GM19468 (cell line): ENCODE results near the gene RAB10.
"Not testable (repeated sequence)": the region's sequence is repeated elsewhere in the genome, so short reads cannot be mapped to it uniquely, and the experiment has no call there.

Experiments
- ATAC-seq: cut with Tn5 transposase; IDR thresholded peaks from one replicate; pipeline ENCODE4 v1.9.1; 2021; ENCODE audit warnings: mild to moderate bottlenecking, moderate library complexity, moderate number of reproducible peaks; ENCODE audit not compliant: unreplicated experiment; ENCODE audit errors: extremely low read depth

Gene RAB10

DNA sequence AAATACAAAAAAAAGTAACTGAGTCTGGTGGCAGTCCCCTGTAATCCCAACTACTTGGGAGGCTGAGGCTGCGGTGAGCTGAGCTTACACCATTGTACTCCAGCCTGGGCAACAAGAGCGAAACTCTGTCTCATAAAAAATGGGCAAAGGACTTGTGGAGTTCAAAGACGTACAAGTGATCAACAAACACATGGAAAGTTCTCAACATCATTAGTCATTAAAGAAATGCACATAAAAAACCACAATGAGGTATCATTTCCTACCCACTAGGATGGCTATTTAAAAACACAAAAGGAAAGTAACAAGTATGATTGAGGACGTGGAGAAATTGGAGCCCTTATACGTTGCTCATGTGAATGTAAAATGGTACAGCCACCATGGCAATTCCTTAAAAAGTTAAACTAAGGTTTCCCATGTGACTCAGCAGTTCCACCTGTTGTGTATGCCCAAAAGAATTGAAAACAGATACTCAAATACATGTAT lies 52.3 kb downstream of the RAB10 start:
- no peak for ATAC-seq

GRCh38 chr2:26086779-26087178 lies 52.9 kb downstream of the RAB10 start:
- ATAC-seq: no peak

- ATAC-seq: no peak
These were observed 54.3 kb downstream of the RAB10 start for GRCh38 chr2:26088038-26088643.

DNA sequence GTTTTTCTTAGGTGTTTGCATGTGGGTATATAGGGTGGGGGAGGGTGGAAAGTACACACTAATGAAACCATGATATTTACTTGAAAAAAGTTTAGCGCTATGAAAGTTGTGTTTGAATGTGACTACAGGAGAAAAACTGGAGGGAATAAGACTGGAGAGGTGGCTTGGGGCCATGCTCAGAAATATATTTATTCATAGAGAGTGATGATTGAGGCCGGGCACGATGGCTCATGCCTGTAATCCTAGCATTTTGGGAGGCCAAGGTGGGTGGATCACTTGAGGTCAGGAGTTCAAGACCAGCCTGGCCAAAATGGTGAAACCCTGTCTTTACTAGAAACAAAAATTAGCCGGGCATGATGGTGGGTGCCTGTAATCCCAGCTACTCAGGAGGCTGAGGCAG lies 55.0 kb downstream of the RAB10 start:
- ATAC-seq: not testable (repeated sequence)

GRCh38 chr2:26089337-26089736 lies 55.5 kb downstream of the RAB10 start:
- no peak for ATAC-seq

DNA sequence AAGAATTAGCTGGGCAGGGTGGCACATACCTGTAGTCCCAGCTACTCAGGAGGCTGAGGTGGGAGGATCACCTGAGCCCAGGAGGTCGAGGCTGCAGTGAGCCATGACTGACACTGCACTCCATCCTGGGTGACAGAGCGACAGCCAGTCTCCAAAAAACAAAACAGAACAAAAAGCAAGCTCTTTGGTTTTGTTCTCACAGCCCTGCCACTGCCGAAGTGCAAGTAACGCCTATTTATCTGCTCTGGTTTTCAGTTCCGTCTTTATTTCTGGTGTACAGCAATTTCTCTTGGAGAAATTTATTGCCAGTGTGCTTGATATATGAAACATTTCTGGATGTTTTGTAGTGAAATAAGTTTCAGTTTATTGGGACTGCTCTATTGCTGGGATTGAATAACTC lies 61.9 kb downstream of the RAB10 start:
- ATAC-seq: no peak

DNA sequence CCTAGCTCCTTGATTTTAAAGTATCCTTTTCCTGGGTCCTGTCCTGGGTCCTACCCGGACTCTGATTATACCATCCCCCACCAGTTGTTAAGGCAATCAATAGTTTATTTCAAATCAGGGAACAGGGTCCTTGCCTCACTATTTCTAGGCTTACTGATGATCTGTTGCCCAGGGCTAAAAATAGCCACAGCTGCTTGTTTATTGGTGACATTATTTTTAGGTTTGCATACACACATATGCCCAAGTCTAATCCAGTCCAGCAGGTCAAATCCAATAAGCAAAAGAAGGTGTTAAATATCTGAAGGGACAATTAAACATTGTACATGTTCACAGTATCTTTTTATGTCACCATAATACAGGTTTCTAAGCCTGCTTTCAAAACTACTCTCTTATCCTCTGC lies 66.0 kb downstream of the RAB10 start:
- ATAC-seq: no peak

DNA sequence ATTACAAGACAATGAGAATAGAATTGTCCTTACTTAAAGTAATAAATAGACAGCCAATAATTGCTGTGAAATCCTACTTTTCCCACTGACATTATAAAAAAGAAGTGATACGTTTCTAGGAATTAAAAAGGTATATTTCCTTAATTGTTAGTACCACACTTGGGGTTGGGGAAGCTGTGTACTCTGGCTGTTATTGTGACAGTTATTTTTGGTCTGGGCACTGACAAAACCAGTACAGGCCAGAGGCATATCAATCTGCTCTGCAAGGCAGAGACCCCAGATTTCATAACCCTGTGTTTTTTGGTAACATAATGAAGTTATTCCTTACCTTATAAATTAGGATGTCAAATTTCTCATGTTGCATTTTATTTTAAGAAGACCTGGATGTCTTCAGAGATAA lies 66.5 kb downstream of the RAB10 start:
- ATAC-seq: no peak

DNA sequence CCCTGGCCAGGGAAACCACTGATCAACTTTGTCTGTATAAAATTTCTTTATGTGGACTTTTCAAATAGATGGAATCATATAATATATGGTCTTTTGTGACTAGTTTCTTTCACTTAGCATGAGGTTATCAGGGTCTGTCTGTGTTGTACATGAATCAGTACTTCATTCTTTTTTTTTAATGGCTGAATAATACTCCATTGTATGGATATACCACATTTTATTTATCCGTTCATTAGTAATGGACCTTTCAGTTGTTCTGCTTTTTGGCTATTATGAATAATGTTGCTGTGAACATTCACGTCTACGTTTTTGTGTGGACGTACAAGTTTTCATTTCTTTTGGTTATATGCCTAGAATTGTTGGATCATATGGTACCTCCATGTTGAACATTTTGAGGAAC lies 69.9 kb downstream of the RAB10 start:
- no peak for ATAC-seq

DNA sequence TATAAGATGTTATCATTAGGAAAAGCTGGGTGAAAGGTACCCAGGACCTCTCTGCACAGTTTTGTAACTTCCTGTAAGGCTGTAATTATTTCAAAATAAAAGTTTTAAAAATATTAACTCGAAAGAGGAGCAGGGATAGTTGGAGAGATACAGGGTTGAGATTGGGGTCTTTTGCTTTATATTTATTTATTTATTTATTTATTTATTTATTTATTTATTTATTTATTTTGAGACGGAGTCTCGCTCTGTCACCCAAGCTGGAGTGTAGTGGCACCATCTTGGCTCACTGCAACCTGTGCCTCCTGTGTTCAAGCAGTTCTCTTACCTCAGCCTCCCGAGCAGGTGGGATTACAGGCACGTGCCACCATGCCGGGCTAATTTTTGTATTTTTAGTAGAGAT lies 74.8 kb downstream of the RAB10 start:
- not testable (repeated sequence) for ATAC-seq

DNA sequence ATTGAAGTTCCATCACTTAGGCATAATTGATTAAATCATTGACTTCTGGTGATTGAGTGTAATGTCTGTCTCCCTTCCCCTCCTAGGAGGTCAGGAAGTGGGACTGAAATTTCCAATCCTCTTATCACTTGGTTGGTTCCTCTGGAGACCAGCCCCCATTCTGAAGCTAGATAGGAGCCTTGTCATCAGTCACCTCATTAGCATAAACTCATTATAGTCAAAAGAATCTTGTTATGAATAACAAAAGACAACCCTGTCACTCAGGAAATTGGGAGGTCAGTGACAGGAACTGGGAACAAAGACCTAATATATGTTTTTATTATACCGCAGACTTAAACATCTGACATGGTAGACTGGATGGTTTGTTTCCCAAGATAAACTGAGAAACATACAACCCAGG lies 78.3 kb downstream of the RAB10 start:
- no peak for ATAC-seq

DNA sequence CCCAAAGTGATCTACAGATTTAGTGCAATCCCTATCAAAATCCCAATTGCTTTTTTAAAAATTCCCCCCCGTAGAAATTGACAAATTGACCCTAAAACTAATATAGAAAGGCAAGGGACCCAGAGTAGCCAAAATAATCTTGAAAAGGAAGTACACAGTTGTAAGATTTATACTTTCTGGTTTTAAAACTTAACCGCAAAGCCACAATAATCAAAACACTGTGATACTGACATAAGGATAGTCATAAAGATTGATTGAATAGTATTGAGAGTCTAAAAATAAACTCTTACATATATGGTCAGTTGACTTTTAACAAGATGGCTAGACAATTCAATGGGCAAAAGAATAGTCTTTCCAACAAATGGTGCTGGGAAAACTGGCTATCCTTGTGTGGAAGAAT lies 80.3 kb downstream of the RAB10 start:
- ATAC-seq: no peak

DNA sequence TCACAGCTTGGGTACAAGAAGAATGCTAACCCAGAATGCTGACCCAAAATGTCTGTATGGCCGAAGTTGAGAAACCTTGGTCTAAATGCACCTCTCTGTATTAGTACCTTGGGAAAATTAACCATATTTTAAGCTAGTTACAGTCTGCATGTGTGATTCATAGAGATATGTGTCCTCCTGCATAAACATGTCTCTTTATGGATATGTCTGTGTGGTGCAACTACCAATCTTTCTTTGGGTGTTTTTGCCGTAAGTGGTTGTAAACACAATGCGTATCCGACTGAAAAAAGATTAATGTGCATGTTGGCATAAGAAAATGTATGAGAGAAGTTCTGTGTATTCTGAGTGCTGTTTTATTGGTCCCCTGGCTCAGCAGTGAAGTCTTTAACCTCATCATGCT lies 84.8 kb downstream of the RAB10 start:
- ATAC-seq: no peak

DNA sequence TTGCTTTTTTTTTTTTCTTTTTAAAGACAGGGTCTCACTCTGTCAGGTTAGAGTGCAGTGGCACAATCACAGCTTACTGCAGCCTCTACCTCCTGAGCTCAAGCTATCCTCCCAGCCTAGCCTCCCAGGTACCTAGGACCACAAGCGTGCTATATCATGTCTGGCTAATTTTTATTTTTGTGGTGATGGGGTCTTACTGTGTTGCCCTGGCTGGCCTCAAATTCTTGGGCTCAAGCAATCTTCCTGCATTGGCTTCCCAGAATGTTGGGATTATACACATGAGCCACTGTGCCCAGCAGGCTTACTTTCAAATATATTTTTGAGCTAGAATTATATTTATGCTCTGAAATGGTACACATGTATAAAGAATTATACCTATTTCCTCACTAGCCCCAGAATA lies 85.6 kb downstream of the RAB10 start:
- ATAC-seq: no peak

- no peak for ATAC-seq
These were observed 88.7 kb downstream of the RAB10 start for GRCh38 chr2:26122630-26123029.

DNA sequence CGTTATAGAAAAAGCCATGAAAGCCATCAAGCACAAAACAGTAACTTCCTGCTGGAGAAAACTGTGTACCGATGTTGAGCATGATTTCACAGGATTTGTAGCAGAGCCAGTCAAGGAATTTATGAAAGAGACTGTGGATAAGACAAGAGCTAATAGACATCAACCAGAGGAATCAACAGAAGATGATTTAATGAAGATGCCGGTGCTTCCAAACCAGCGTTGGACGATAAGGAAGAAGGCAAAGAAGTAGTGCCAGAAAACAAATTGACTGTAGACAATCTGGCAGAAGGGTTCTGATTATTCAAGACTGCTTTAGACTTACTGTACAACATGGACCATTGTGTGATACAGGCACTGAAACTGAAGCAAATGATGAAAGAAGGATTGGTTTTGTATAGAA lies 89.5 kb downstream of the RAB10 start:
- no peak for ATAC-seq

DNA sequence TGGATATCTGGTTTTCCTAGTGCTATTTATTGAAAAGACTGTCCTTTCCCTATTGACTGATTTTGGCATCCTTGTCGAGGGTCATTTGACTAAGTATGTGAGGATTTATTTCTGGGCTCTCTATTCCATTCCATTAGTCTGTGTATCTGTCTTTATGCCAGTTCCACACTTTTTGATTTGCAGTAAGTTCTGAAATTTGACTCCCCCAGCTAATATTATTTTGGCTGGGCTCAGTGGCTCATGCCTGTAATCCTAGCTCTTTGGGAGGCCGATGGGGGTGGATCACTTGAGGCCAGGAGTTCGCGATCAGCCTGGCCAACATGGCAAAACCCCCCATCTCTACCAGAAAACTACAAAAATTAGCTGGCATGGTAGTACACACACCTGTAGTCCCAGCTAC lies 92.2 kb downstream of the RAB10 start:
- no peak for ATAC-seq

DNA sequence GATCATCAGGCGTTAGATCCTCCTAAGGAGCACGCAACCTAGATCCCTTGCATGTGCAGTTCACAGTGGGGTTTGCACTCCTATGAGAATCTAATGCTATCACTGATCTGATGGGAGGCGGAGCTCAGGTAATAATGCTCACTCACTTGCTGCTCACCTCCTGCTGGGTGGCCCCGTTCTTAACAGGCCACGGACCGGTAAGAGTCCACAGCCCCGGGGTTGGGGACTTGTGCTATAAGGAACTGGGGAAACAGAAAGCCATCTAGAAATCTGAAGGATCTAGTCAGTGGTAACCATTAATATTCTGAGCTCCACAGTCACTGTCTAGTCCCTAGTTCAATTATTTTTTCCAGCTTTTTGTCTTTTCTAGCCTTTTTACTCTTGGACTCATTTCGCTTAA lies 94.3 kb downstream of the RAB10 start:
- ATAC-seq: no peak

GRCh38 chr2:26130763-26131162 lies 96.9 kb downstream of the RAB10 start:
- no peak for ATAC-seq

DNA sequence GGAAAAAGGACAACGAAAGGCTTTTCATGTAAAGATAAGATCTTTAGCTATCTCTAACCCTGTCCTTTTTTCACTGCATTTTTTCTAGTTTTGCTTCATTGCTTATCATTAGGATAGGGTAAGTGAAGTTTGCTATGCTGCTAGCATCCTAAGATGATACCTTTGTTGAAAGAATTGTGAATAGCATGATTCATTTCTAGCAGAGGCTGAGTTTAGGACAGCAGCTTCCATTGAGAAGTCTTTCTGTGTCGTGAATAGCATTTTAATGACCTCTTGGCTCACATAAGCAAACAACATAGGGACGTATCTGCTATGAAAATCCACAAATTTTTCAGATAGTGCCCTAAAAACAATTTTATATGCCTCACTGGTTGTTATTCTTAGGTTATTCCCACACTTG lies 102.6 kb downstream of the RAB10 start:
- no peak for ATAC-seq

GRCh38 chr2:26139269-26140183 lies 105.6 kb downstream of the RAB10 start:
- no peak for ATAC-seq
